HG02840 (cell line): ENCODE results near the gene ANTXR1.

Source experiments
- ATAC-seq: cut with Tn5 transposase; IDR thresholded peaks from one replicate; pipeline ENCODE4 v1.9.1; 2021; ENCODE audit warnings: mild to moderate bottlenecking, moderate library complexity, moderate number of reproducible peaks; ENCODE audit not compliant: unreplicated experiment, low FRiP score

The ANTXR1 gene

DNA sequence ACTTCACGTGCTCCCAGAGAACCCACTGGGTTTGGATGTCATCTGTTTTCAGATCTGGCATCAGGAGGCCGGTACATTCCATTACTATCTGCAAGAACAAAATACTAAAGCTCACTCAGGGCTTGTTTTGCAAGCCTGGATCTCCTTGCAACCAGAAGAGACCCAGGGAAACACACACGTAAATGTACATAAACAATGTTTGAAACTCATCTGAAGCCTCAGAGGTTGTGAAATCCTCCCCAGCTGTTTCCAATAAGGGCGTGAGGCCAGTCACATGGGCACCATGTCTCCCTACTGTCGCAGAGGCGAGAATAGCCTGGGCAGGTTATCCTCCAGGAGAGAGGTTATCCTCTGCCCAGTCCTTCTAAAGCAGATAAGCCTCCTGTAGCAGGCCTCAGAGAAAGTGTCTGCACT lies 187.1 kb downstream of the ANTXR1 start:
- no peak for ATAC-seq

DNA sequence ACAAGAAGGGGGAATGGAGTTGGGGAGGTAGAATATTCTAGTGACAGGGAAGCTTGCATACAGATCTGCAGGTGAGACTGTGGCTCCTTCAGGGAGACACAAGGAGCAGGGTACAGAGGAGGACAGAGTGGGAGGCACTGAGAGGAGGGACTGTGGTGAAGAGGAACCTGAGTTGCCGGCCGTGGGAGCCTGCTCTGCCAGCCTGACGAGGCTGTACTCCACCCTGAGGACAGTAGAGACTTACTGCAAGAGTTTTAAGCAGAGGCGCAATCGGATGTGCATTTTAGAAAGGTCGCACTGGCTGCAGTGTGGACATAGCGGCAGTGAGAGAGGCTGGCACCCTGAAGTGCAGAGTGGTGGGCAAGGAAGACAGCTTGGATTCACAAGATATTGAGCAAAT lies 188.3 kb downstream of the ANTXR1 start:
- ATAC-seq: no peak

GRCh38 chr2:69202327-69202726 lies 189.3 kb downstream of the ANTXR1 start:
- no peak for ATAC-seq

GRCh38 chr2:69203166-69203985 lies 190.4 kb downstream of the ANTXR1 start:
- no peak for ATAC-seq

- ATAC-seq: no peak
Observed at GRCh38 chr2:69204654-69205053, 191.7 kb downstream of the ANTXR1 start.

DNA sequence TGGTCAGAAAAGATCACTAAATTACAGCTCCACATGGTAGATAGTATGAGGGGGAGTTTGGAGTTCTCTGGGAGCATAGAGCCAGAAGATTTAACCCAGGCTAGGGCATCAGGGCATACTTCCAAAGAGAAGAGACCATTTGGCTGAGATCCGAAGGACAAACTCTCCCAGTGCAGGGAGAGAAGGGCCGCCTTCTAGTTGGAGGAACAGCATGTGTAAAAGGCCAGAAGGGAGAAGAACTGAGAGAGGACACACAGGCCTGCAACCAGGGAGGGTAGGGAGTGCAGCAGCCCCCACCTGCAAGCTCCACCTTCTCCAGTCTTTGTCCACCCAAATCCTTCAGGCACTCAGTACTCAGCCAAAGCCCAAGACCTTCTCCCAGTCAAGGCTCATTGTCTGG lies 192.1 kb downstream of the ANTXR1 start:
- no peak for ATAC-seq

GRCh38 chr2:69205491-69205890 lies 192.5 kb downstream of the ANTXR1 start:
- no peak for ATAC-seq

- ATAC-seq: no peak
Observed at GRCh38 chr2:69208023-69208595, 195.1 kb downstream of the ANTXR1 start.

GRCh38 chr2:69209482-69209881 lies 196.5 kb downstream of the ANTXR1 start:
- ATAC-seq: no peak

DNA sequence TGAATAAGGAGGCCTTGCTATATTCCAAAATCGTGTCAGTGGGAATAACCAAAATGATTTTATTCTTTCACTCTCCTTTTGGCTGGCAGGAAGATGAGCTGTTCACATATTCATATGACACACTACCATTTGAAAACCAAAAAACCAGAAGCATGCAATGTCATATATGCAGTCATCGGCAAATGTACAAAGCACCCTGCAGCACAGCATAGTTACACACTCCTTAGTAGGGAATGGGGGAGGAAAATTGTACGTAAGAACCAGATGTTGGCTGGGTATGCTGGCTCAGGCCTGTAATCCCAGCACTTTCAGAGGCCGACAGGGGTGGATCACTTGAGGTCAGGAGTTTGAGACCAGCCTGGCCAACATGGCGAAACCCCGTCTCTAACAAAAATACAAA lies 197.4 kb downstream of the ANTXR1 start:
- ATAC-seq: no peak

DNA sequence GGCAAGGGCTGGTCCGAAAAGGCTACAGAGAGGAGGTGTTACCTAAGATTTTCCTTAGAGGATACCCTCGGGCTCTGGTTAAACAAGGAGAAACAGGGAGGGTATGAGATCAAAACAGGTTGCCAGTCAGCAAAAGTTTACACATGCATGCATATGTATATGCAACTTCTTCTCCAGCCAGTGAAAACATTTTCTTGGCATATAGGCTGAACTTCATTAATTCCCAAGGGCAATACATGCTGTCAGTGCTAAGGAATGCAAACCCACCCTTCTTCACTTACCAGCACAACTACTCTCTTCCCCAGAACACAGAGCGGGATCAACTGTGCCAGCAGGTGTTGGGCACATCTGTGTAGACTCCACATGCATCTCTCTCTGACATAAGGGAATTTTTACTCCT lies 198.1 kb downstream of the ANTXR1 start:
- ATAC-seq: no peak

DNA sequence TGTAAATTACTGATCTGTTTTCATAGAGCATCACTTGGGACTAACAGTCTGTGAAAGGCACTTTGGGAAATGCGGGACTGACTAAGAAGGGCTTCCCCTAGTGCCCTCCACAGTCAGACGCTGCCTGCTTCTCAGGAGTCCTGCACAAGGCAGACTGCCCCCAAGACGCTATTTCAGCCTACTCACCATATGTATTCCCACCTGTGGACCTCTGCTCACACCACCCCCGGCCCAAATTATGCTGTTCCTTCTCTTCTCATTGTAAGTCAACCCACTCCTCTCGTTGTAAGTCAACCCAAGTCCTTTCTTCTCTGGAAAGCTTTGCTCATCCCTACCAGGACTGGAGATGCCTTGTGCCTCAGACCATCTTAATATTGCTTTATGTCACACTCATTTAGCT lies 198.7 kb downstream of the ANTXR1 start:
- no peak for ATAC-seq

DNA sequence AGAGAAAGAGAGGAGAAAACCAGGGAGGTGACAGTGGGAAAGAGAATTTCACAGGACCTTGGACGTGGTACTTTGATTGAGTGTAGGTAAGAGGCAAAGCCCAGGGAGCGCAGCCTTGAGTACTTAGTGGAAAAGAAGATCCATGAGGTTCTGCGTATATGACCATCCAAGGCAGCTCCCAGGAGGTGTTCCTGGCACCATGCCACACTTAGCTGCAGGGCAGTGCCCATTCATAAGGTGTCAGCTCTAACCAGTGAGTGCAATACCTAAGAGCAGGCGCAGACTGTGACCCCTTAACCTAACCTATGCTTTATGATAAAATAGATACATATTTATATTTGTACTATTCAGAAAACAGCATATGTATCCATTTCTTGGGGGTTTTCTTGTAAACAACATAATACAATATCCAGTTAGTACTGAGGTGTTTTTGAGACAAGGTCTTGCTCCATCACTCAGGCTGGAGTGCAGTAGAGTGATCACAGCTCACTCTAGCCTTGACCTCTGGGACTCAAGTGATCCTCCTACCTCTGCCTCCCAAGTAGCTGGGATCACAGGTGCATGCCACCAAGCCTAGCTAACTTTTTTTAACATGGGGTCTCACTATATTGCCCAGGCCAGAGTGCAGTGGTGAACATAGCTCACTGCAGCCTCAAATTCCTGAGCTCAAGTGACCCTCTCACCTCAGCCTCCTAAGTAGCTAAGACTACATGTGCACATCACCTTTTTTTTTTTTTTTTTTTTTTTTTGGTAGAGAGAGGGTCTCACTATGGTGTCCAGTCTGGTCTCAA lies 199.5 kb downstream of the ANTXR1 start:
- no peak for ATAC-seq

DNA sequence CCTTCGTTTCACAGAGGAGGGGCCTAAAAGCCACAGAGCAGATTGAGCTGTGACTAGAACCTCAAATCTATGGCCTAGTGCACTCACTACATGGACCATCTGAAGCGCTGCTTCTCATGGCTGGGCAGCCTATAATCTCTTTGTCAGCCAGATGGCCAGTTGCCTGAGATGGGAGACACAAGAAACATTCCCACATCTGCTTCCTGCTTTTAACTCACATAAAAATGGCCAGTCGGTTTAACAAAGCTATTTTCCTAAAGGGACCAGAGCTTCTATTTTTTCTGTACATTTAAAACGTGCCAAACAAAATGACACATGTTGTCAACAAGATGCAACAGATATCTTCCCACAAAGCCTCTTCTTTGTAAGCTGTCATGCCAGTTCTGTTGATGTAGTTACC lies 200.2 kb downstream of the ANTXR1 start:
- ATAC-seq: no peak

DNA sequence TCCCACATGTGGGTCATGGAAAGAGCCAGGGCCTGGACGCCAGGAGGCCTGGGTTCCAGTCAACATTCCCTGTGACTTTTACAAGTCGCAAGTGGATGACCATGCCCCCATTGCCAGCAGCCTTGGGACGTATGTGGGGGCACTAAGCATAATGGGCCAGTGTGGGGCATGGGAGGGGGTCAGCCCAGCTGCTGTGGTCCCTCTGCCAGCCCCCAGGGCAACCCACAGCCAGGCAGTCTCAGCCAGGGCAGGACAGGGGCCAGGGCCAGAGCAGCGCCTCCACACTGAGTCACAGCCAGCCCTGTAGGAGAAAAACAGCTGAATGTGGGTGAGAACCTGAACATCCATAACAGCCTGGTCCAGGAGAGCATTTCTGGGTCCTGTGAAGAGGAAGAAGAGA lies 200.8 kb downstream of the ANTXR1 start:
- ATAC-seq: no peak

- ATAC-seq: no peak
Observed at GRCh38 chr2:69214898-69215297, 201.9 kb downstream of the ANTXR1 start.

DNA sequence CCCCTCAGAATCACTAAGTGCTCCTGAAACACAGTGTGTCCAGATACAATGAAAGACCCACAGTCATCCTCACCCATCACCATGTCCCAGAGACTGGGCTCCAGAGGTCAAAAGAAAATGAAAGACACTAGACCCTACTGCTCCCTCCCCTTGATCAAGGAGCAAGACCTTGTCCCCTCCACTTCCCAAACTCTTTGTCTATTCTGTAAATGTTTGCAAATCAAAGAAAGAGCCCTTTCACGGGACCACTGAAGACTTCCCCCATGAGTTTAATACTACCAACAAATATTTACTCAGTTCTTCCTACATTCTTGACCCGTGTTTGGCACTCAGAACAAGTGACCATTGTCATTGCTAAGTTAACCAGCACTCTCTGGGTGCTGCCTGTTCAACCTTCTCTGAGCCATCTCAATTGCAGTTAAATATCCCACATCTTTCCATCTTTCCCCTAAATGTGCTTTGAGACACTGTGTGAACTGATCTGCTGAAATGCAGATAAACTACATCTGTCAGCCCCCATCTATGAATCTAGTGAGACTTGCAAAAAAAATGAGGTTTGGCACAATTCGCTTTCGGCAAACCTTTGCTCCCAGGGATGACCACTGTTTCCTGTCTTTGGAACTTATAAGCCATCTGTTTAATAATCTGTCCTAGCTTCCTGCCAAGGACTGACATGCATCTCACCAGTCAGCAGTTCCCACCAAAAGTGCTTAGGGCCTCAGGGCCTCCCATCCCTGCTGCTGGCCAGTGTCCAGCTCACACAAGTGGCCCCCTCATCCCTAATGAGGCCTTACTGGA lies 203.8 kb downstream of the ANTXR1 start:
- ATAC-seq: no peak

DNA sequence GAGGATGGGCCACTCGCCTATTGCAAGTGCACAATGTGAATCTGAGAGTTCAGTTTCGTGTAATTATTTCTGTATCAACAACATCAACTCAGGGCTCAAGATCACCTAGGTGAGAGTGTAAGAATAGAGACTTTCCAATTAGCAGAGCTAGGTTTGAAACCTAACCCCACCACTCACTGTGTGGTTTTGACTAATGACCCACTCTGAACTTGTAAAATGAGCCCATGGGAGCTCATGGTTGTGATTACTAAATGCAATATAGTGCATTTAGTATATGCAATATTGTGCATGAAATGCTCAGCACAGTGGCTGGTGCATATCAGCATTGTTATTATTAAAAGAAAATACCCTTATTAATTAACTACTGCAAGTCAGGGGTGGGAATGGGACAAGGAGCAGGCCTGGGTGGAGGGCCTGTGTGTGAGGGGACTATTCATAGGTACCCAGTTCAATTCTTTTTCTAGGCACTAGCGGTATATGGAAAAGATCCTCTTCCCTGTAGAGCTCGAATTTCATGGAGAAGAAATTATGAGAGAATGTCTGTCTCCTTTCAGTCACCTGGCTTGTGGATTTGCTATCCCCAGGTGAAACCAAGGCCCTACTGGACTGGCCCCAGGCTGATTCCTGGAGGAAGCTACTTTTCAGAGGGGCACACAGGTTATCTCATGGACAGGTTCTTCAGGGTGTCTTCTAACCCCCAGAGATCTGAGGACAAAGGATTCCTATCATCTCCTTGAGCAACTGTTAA lies 204.5 kb downstream of the ANTXR1 start:
- ATAC-seq: no peak

GRCh38 chr2:69221512-69221911 lies 208.5 kb downstream of the ANTXR1 start:
- ATAC-seq: no peak
